ENCODE results near the gene XXYLT1. TPM values are rescaled to one million over a fixed set of nuclear protein-coding genes. Genes with fewer than 3 reads are reported as not detected.

The XXYLT1 gene
- total RNA-seq, 1 donor: 32.8 TPM

- DNase-seq (ENCODE audit: low read depth): no peak
- no peak overlapping the region for H3K4me3 ChIP-seq (ENCODE audit: low read depth, low read length)
- TF ChIP-seq CTCF (IDR thresholded peaks at IDR 0.05; ENCODE audit: insufficient read depth, low read depth, low read length): no peak
These were observed 187.3 kb downstream of the XXYLT1 start for GRCh38 chr3:195083659-195084058.

- no peak for TF ChIP-seq CTCF (IDR thresholded peaks at IDR 0.05; ENCODE audit: insufficient read depth, low read depth, low read length)
- H3K4me3 ChIP-seq (ENCODE audit: low read depth, low read length): no peak overlapping the region
- DNase-seq (ENCODE audit: low read depth): no peak
These were observed 188.1 kb downstream of the XXYLT1 start for GRCh38 chr3:195082811-195083210.

GRCh38 chr3:195081242-195081963 lies 189.6 kb downstream of the XXYLT1 start:
- peak; percentile 82 for DNase-seq (ENCODE audit: low read depth)
- H3K4me3 ChIP-seq (ENCODE audit: low read depth, low read length): no peak overlapping the region
- TF ChIP-seq CTCF (IDR thresholded peaks at IDR 0.05; ENCODE audit: insufficient read depth, low read depth, low read length): no peak

GRCh38 chr3:195080571-195081151 lies 190.3 kb downstream of the XXYLT1 start:
- no peak overlapping the region for H3K4me3 ChIP-seq (ENCODE audit: low read depth, low read length)
- DNase-seq (ENCODE audit: low read depth): no peak
- TF ChIP-seq CTCF (IDR thresholded peaks at IDR 0.05; ENCODE audit: insufficient read depth, low read depth, low read length): no peak

GRCh38 chr3:195080125-195080524 lies 190.8 kb downstream of the XXYLT1 start:
- no peak for TF ChIP-seq CTCF (IDR thresholded peaks at IDR 0.05; ENCODE audit: insufficient read depth, low read depth, low read length)
- DNase-seq (ENCODE audit: low read depth): no peak
- H3K4me3 ChIP-seq (ENCODE audit: low read depth, low read length): no peak overlapping the region

GRCh38 chr3:195079636-195080035 lies 191.3 kb downstream of the XXYLT1 start:
- no peak for TF ChIP-seq CTCF (IDR thresholded peaks at IDR 0.05; ENCODE audit: insufficient read depth, low read depth, low read length)
- peak; percentile 43 for DNase-seq (ENCODE audit: low read depth)
- no peak overlapping the region for H3K4me3 ChIP-seq (ENCODE audit: low read depth, low read length)

Data from fibroblast of villous mesenchyme (primary cell).